Stimulated activated CD8-positive, alpha-beta memory T cell treated with anti-CD3 and anti-CD28 coated beads, Interleukin-12 subunit alpha, Interleukin-12 subunit beta, amount 100 ng/mL, for 4 hours (primary cell): ENCODE measurements around the gene SCARF2.
A peak's percentile ranks its signal among the peaks of the same experiment; 100 is the strongest.
"Not testable (repeated sequence)": the region's sequence is repeated elsewhere in the genome, so short reads cannot be mapped to it uniquely, and the experiment has no call there.

Source experiments
- DNase-seq: peaks from one replicate; pipeline ENCODE4 v3.0.0-alpha.2; 2020; ENCODE audit warnings: low read depth

SCARF2 gene

DNA sequence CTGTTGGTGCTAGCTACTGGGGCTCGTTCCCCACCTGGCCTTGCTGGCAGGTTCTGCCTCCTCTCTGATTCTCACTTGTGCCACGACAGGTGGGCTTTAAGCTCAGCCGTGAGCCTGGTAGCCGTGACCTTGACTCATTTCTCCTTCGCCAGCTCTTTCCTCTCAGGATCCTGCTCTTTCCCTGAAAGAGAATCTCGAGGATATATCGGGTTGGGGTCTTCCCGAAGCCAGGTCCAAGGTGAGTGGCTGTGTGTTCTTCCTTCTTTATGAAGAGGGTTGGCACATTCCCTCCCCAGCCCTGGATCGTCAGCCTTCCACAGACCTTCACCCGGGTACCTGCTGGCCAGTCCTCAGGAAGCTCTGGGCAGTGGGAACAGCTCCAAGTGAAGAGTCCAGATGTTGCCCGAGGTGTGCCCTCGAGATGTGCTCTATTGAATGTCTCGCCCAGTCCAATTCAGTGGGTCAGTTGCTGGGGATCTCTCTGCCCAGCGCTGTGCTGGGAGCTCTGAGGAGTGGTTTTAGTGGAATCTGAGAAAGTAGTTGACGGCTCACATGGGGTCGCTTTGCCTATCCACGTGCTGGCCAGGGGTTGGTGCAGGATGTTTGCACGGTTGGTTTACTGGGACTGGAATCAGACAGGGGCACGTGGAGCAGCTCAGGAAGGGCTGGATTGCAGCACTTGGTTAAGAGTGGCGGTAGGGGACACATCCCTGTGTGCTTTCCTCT is 42.3 kb downstream of the SCARF2 start:
- no peak for DNase-seq

DNA sequence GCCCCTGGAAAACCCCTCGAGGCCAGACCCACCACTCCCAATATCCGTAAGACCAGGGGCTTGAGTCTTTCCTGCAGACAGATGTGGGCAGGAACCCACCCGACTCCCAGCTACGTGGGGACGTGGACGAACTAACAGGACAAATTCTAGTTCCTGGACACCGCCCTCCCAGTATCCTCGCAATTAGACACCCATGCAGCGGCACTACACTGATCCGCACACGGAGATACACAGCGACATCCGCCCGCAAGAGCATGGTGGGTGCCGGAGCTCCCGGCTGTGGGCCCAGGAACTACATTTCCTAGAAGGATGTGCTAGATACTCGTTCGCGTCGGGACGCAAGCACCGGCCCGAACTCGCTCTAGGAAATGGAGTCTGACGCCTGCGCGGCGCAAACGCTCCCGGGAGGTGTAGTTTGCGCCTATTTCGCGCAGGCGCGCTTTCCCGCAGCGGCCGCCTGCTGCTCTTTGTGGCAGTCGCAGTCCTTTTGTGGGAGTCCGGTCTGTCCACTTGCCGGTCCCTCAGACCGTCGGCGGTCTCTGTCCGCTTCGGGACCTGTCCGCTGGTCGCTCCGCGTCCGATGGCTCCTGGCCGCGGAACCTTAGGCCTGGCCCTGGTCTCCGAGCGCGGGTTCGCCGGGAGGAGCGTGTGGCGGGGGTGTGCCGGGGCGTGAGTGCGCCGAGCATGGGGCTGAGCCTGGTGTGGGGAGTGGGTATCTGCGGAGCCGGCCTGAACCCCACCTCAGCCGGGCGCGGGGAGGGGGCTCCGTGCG is 43.7 kb downstream of the SCARF2 start, which contains the start of gene ZNF74:
Gene ZNF74 (plus strand): TSS at position 447 of the 772 bp plus-strand sequence. CDS start 478 bp downstream, outside the sequence.
- DNase-seq: peak; percentile 69

DNA sequence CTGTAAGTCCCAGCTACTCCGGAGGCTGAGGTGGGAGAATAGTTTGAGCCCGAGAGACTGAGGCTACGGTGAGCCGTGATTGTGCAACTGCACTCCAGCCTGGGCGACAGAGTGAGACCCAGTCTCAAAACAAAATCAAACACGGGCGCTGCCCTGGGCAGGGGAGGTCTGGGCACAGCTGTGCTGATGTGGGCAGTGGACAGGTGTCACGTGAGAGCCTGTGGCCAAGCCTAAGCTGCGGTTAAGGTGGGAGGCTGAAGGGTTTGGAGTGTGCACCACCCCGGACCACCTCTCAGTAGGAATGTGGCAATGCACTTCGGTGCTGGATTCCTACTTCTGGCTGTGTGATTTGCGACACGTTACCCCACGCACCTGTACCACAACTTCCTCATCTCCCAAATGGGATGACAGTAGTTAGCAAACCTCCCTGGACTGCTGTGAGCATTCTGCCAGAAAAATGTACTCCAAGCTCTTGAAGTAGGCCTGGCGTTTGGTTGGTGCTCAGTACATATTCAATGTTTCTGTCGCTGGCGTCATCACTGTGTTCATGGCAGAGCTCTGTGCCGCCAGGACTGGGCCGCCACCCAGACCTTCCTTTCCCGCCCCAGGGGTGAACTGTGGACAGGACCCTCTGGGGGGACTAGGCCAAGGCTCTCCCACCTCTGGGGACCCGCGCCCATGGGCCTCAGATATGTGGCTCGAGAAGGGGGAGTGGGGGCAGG is 44.5 kb downstream of the SCARF2 start:
- no peak for DNase-seq

DNA sequence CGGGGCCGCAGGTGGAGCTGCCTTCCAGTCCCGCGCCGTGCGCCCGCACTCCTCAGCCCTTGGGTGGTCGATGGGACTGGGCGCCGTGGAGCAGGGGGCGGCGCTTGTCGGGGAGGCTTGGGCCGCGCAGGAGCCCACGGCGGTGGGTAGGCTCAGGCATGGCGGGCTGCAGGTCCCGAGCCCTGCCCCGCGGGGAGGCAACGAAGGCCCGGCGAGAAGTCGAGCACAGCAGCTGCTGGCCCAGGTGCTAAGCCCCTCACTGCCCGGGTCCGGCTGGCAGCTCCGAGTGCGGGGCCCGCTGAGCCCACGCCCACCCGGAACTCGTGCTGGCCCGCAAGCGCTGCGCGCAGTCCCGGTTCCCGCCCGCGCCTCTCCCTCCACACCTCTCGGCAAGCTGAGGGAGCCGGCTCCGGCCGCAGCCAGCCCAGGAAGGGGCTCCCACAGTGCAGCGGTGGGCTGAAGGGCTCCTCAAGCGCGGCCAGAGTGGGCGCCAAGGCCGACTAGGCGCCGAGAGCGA is 45.2 kb downstream of the SCARF2 start:
- DNase-seq: not testable (repeated sequence)

DNA sequence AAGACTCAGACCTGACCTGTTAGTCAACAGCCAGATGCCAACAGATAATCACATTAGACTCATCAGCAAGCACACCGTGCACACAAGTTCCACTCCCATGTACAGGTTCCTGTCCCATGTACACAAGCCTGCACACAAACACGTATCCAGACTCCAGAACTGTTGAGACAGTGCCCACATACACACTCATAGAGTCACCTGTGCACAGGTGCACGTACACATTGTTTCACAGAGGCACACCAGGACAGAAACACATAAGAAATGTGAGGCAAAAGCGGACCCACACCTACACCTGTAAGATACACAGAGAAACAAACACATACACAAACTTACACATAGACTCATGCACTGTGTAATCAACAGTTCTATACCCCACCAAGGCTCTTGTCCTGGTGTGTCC is 46.4 kb downstream of the SCARF2 start:
- no peak for DNase-seq

DNA sequence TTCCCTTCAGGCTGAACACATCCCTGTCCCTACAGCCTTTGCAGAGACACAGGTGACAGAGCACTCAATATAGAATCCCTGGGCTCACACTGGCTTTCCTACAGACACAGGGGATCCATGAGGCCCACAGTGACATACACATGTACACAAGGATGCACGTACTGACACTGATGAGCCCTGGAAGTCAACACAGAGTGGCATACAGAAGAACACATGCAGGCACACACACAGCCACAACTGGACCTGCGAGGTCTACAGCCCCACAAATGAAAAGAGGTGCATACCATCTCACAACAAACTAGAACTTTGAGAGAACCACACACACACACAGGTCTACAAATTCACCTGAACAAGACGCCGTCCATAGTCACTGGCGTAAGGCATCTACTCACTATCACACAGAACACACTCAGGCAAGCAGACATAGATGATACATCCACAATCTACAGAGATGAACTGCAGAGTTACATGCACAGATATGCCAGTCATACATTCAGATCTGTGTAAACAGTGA is 47.2 kb downstream of the SCARF2 start:
- no peak for DNase-seq

DNA sequence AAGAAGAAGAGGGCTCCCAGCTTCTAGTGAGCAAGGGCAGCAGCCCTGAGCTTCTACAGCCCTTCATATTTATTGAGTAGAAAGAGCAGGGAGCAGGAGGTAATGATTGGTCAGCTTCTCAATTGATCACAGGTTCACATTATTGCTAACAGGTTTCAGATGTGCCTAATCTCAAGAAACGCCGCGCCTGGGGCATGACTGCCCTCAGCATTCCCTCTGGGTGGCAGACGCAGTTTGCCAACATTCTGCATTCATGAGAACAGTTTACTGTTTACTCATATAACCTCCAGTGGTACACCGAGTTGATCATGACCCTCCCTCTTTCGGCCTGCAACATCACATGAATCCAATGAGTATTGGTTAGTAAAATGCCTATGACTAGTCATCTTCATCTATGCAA is 48.3 kb downstream of the SCARF2 start:
- DNase-seq: no peak

DNA sequence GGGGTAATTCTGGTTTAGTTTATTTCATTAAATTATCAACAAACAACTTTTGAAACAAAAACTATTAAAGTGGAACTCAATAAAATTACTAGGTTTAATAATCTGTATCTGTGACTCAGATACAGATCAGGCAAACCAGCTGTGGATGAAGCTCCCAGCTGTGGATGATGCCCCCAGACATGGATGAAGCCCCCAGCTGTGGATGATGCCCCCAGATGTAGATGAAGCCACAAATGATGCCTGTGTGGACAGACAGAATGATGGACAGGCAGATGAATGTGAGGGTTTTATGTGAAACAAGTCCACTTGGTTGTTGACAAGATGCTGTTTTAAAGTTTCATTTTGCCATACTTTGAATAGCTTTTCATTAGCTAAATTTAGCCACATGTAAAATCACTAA is 49.4 kb downstream of the SCARF2 start:
- no peak for DNase-seq

DNA sequence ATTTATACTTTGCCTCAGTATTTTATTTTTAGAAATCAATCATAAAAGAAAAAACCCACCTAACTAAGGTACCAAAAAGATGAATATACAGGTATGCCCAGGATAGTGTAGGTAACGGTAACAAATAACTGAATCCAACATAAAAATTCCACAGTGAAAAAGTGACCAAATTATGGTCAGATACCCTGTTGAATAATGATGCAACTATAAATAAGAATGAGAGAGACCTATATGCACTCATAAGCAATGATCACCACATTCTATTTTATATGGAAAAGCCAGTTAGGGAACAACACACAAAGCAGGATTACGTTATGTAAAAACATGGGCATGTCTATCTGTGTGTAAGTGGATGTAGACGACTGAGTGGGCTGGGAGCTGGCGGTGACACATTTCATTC is 50.7 kb downstream of the SCARF2 start:
- DNase-seq: no peak

DNA sequence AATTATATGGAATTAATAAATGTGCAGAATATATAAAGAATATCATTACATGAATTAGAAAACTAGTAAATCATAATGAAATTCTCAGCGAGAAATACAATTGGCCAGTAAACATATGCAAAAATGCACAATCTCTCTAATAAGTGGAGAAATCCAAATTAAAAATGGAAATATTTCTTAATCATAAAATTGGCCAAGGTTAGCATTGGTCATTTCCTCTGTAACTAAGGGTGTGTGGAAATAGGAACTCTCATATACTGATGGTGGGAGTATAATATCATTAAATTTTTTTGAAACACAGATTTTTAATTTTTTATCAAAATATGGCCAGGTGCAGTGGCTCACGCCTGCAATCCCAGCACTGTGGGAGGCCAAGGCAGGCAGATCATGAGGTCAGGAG is 51.3 kb downstream of the SCARF2 start:
- DNase-seq: no peak

DNA sequence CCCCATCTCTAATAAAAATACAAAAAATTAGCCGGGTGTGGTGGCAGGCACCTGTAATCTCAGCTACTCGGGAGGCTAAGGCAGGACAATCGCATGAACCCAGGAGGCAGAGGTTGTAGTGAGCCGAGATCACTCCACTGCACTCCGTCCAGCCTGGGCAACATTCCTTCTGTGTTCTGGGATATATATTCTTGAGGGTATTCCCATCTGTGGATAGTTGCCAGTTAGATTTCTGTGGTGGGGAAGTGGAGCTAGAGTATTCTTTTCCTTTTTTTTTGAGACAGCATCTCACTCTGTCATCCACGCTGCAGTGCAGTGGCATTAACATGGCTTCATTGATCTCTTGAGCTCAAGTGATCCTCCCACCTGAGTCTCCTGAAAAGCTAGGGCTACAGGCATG is 52.8 kb downstream of the SCARF2 start:
- DNase-seq: no peak

DNA sequence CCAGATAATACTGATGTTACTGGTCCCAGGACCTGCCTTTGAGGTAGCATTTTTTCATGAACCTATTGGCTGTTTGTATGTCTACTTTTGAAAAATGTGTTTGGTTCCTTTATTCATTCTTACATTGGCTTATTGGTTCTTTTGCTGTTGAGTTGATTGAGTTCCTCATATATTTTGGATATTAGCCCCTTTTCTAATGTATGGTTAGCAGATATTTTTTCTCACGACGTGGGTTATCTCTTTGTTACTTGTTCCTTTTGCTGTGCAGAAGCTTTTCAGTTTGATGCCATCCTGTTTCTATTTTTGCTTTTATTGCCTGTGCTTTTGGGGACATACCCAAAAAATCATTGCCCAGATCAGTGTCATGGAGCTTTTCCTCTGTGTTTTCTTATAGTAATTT is 53.5 kb downstream of the SCARF2 start:
- no peak for DNase-seq

DNA sequence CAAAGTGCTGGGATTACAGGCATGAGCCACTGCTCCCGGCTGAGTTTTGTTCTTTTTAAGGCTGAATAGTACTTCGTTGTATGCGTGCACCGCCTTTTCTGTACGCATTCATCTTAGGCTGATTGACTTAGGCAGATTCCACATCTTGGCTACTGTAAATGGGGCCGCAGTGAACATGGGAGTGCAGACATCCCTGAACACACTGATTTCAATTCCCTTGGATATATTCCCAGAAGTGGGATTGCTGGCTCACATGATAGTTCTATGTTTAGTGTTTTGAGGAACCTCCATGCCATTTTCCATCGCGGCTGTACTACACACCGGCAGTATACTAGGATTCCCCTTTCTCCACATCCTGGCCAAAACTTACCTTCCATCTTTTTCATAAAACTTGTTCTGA is 54.1 kb downstream of the SCARF2 start:
- no peak for DNase-seq

DNA sequence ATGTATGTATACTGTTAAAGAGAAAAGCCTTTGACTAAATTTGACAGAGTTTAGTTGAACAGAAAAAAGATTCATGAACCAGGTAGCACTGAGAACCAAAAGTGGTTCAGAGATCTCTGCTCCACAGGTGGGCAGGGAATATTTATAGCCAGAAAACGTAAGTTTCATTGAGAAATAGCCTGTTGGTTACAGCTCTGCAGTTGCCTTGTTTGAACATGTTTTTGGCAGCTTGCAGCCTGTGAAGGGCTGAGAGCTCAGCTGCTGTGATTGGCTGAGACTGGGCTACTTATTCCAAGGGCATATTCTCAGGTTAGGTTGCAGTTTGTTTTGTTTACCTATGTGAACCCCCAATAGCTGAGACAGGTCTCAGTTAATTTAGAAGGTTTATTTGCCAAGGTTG is 57.1 kb downstream of the SCARF2 start:
- no peak for DNase-seq

DNA sequence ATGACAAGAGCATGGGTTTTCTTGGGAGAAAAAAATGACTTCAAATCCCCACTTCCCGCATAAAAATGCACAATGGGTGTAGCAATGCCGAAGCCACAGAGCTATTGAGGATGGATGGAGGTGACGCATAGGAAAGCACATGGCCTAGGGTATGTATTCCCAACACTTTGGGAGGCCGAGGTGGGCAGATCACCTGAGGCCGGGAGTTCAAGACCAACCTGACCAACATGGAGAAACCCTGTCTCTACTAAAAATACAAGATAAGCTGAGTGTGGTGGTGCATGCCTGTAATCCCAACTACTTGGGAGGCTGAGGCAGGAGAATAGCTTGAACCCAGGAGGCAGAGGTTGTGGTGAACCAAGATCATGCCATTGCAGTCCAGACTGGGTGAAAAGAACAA is 58.9 kb downstream of the SCARF2 start:
- DNase-seq: not testable (repeated sequence)

DNA sequence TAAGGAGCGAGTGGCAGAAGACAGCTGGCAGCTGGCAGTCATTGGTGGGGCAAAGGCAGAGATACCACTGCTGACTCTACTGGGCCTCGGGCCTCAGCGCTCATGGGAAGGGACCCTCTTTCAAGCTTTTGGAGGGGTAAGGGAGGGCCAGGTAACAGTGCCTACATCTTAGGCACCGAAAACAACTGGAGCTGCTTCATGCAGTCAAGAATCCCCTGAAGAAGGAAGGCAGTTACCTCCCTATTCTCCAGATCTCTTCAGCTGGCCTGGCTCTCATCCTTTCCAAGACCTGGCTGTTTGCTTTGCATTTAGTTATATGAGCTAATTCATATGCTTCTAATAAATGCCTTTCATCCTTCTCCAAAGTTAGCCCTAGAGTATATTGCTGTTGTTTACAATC is 59.5 kb downstream of the SCARF2 start:
- no peak for DNase-seq

DNA sequence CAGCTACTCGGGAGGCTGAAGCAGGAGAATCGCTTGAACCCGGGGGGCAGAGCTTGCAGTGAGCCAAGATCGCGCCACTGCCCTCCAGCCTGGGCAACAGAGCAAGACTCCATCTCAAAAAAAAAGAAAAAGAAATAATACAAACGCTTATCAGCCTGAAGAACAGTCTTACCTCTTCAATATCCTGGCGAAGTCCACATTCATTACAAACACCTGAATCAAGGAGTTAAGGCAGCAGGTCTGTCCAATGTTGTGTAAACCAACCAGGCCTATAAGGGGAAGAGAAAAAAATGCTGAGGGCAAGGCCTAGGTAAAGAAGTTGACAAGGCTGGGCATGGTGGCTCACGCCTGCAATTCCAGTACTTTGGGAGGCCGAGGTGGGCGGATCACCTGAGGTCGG is 60.6 kb downstream of the SCARF2 start:
- DNase-seq: not testable (repeated sequence)

DNA sequence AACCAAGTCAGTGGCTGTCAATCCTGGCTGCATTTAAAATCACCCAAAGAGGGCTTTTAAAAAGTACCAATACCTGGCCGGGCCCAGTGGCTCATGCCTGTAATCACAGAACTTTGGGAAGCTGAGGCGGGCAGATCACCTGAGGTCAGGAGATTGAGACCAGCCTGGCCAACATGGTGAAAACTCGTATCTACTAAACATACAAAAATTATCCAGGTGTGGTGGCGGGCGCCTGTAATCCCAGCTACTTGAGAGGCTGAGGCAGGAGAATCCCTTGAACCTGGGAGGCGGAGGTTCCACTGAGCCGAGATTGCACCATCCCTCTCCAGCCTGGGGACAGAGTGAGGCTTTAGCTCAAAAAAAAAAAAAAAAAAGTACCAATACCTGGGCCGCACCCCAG is 61.3 kb downstream of the SCARF2 start:
- not testable (repeated sequence) for DNase-seq
